Fibroblast of lung (primary cell): ENCODE data around the gene TRPC1.

ENCODE experiments used
- EZH2 ChIP-seq: IDR thresholded peaks from 2 replicates; pipeline ENCODE4 v1.5.1; 2012; ENCODE audit warnings: low read length, control low read depth, mild to moderate bottlenecking; ENCODE audit errors: missing control alignments
- TF ChIP-seq, protein P1 (sequence below), 2 donors: IDR thresholded peaks in 1 of 2; conservative IDR thresholded peaks in 1 of 2; 1 replicate in 1 of 2; 2 replicates in 1 of 2; pipeline ENCODE4 v1.5.1; 2011 to 2012; ENCODE audit warnings: low read length in 2 of 2, control low read depth in 1 of 2, inconsistent platforms in 1 of 2, low read depth in 1 of 2, mild to moderate bottlenecking in 1 of 2

DNA sequence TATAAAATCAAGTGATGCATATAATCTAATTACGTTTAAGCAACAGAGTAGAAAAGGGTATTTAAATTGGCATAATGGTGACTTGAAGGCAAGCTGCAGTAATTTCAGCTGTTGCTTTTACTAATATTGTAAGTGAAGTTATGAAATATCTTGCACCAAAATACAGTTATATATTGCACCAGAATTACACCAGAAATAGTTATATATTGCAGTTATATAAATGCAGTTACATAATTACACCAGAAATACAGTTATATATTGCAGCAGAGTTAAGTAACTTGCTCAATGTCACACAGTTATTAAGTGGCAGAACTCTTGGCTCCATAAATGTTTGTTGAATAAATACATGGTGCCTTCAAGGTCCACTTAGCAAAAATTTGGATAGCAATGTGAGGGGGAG, 113.7 kb downstream of the TRPC1 start:
- TF ChIP-seq, protein P1, sequence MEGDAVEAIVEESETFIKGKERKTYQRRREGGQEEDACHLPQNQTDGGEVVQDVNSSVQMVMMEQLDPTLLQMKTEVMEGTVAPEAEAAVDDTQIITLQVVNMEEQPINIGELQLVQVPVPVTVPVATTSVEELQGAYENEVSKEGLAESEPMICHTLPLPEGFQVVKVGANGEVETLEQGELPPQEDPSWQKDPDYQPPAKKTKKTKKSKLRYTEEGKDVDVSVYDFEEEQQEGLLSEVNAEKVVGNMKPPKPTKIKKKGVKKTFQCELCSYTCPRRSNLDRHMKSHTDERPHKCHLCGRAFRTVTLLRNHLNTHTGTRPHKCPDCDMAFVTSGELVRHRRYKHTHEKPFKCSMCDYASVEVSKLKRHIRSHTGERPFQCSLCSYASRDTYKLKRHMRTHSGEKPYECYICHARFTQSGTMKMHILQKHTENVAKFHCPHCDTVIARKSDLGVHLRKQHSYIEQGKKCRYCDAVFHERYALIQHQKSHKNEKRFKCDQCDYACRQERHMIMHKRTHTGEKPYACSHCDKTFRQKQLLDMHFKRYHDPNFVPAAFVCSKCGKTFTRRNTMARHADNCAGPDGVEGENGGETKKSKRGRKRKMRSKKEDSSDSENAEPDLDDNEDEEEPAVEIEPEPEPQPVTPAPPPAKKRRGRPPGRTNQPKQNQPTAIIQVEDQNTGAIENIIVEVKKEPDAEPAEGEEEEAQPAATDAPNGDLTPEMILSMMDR (conservative IDR thresholded peaks at IDR 0.05 in 1 of 2, IDR thresholded peaks at IDR 0.05 in 1 of 2; ENCODE audit: low read depth in 1 of 2, low read length in 2 of 2): no peak
- no peak for TF ChIP-seq EZH2
